Liver (tissue), 3 donors: ENCODE data around the gene COL1A2.

Source experiments
- EGR1 ChIP-seq, 2 donors: IDR thresholded peaks; 2 replicates each; pipeline ENCODE4 v1.6.1; 2016 to 2018; ENCODE audit warnings: antibody characterized with exemption in 2 of 2, low read depth in 2 of 2
- HNF4G ChIP-seq: IDR thresholded peaks from 2 replicates; pipeline ENCODE4 v1.6.1; 2016; ENCODE audit warnings: antibody characterized with exemption
- JUND ChIP-seq, 2 donors: IDR thresholded peaks; 2 replicates each; pipeline ENCODE4 v1.6.1; 2016; ENCODE audit warnings: antibody characterized with exemption in 2 of 2
- RAD21 ChIP-seq, 2 donors: IDR thresholded peaks; 2 replicates each; pipeline ENCODE4 v1.6.1; 2016; ENCODE audit warnings: antibody characterized with exemption in 2 of 2, mild to moderate bottlenecking in 2 of 2
- RXRA ChIP-seq, 2 donors: IDR thresholded peaks; 2 replicates each; pipeline ENCODE4 v1.6.1; 2017 to 2018; ENCODE audit warnings: antibody characterized with exemption in 2 of 2, mild to moderate bottlenecking in 1 of 2
- SP1 ChIP-seq: IDR thresholded peaks from 2 replicates; pipeline ENCODE4 v1.6.1; 2018; ENCODE audit warnings: antibody characterized with exemption, mild to moderate bottlenecking
- TAF1 ChIP-seq: conservative IDR thresholded peaks from 2 replicates; pipeline ENCODE4 v1.6.1; 2016; ENCODE audit warnings: antibody characterized with exemption, mild to moderate bottlenecking
- YY1 ChIP-seq: IDR thresholded peaks from 2 replicates; pipeline ENCODE4 v1.6.1; 2016; ENCODE audit warnings: antibody characterized with exemption, mild to moderate bottlenecking
- TF ChIP-seq, protein P1 (sequence below): fragments of 150-350 bp; IDR thresholded peaks from 2 replicates; pipeline ENCODE4 v1.5.1; 2017; ENCODE audit warnings: improper control_type of control experiment, low read depth, low read length; ENCODE audit not compliant: missing input control
- TF ChIP-seq, protein P2 (sequence below): IDR thresholded peaks from 2 replicates; pipeline ENCODE4 v1.6.1; 2016; ENCODE audit warnings: antibody characterized with exemption, mild to moderate bottlenecking
- TF ChIP-seq, protein P3 (sequence below): IDR thresholded peaks from 2 replicates; pipeline ENCODE4 v1.6.1; 2016; ENCODE audit warnings: antibody characterized with exemption
- donor health status: healthy.
- donor health status: healthy.

DNA sequence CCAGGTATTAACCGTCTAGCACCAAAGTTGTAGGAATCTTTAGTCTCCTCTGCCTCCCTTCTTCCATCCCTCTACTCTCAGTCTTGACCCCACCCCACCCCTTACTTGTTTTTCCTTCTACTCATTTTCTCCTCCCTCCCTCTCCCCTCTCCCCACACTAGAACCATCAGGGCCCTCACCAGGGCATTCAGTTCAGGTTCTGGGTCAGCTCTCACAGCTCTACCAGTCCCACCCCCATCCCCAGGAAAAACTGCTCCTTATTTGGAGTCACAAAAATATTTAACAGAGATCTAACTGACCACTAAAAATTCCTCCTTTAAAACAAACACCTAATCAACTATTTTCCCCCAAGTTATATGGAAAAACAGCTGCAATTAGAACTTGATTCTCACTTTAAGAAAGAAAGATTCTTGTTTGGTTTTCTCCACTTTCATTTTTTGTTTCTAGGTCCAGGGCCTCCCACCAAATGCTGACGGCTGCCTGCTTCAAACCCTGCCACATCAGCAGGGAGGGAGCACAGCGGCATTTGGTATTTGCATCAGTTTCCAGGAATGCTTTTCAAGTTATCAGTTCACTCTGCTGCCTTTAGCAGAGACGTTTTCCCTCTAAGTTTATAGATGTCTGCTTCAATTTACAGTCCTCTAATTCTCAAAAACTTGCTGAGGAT is 2.8 kb upstream of the COL1A2 start:
- TF ChIP-seq, protein P1, sequence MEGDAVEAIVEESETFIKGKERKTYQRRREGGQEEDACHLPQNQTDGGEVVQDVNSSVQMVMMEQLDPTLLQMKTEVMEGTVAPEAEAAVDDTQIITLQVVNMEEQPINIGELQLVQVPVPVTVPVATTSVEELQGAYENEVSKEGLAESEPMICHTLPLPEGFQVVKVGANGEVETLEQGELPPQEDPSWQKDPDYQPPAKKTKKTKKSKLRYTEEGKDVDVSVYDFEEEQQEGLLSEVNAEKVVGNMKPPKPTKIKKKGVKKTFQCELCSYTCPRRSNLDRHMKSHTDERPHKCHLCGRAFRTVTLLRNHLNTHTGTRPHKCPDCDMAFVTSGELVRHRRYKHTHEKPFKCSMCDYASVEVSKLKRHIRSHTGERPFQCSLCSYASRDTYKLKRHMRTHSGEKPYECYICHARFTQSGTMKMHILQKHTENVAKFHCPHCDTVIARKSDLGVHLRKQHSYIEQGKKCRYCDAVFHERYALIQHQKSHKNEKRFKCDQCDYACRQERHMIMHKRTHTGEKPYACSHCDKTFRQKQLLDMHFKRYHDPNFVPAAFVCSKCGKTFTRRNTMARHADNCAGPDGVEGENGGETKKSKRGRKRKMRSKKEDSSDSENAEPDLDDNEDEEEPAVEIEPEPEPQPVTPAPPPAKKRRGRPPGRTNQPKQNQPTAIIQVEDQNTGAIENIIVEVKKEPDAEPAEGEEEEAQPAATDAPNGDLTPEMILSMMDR, result no peak
- no peak for TF ChIP-seq RXRA (IDR thresholded peaks at IDR 0.05)
- TF ChIP-seq YY1, result no peak
- no peak for TF ChIP-seq SP1
- TF ChIP-seq EGR1 (IDR thresholded peaks at IDR 0.05; ENCODE audit: low read depth in 2 of 2), result no peak
- TF ChIP-seq TAF1, result no peak
- TF ChIP-seq, protein P2, sequence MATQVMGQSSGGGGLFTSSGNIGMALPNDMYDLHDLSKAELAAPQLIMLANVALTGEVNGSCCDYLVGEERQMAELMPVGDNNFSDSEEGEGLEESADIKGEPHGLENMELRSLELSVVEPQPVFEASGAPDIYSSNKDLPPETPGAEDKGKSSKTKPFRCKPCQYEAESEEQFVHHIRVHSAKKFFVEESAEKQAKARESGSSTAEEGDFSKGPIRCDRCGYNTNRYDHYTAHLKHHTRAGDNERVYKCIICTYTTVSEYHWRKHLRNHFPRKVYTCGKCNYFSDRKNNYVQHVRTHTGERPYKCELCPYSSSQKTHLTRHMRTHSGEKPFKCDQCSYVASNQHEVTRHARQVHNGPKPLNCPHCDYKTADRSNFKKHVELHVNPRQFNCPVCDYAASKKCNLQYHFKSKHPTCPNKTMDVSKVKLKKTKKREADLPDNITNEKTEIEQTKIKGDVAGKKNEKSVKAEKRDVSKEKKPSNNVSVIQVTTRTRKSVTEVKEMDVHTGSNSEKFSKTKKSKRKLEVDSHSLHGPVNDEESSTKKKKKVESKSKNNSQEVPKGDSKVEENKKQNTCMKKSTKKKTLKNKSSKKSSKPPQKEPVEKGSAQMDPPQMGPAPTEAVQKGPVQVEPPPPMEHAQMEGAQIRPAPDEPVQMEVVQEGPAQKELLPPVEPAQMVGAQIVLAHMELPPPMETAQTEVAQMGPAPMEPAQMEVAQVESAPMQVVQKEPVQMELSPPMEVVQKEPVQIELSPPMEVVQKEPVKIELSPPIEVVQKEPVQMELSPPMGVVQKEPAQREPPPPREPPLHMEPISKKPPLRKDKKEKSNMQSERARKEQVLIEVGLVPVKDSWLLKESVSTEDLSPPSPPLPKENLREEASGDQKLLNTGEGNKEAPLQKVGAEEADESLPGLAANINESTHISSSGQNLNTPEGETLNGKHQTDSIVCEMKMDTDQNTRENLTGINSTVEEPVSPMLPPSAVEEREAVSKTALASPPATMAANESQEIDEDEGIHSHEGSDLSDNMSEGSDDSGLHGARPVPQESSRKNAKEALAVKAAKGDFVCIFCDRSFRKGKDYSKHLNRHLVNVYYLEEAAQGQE, result no peak
- TF ChIP-seq, protein P3, sequence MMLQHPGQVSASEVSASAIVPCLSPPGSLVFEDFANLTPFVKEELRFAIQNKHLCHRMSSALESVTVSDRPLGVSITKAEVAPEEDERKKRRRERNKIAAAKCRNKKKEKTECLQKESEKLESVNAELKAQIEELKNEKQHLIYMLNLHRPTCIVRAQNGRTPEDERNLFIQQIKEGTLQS, result no peak
- TF ChIP-seq RAD21 (IDR thresholded peaks at IDR 0.05), result no peak
- no peak for TF ChIP-seq HNF4G
- no peak for TF ChIP-seq JUND (IDR thresholded peaks at IDR 0.05)
